GOT3 (cell line): ENCODE results near the gene AATK.

Source experiments
- DNase-seq: peaks from one replicate; lab custom pipeline; 2025; ENCODE audit warnings: mixed read lengths; lab: John Stamatoyannopoulos, UW

AATK gene

DNA sequence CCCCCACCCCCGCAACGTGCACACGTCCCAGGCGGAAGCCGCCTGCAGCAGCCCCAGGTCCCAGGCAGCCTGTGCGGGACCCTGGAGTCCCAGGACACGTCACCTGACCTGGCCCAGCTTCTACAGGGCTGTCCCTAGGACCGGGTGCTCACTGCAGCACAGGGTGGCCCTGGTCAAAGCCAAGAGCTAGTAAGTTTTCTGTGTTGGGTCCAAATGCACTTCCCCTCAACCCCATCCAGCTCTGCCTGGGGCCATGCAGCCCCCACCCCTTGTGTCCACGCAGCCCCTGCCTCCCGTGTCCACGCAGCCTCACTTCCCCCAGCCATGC lies 22.9 kb downstream of the AATK start:
- no peak for DNase-seq

DNA sequence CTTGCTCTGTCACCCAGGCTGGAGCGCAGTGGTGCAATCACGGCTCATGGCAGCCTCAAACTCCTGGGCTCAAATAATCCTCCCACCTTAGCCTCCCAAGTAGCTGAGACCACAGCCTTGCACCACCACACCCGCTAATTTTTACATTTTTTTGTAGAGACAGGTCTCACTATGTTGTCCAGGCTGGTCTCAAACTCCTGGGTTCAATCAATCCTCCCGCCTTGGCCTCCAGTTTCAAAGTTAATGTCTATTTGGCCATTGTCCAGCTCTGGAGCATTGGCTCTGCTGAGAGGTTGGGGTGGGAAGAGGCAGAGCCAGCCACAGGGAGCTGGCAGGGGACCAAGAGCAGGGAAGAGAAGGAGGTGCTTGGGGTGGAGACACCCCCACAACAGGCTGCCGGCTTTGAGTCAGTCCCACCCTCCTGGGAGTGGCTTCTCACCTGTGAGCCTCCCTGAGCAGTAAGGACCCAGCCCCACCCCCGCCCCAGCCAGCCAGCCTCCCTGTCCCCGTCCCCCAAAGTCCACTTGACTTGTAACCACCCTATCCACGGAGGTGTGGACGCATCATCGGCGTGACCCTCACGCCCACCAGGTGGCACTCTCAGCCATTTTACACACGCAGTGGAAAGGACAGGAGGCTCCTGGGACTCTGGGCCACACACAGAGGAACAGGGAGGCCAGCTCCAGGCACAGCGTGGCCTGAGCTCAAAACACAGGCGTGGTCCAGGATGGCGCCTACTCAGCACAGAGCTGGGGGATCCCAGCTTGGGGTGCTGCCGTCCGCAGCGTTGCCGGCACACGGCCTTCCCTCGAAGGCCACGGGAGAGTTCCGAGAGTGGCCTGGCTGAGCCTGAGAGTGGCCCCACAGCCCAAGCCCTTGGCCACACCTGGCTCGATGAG lies 23.5 kb downstream of the AATK start:
- no peak for DNase-seq

GRCh38 chr17:81140695-81141094 lies 25.3 kb downstream of the AATK start:
- DNase-seq: no peak

- no peak for DNase-seq
These were observed 26.0 kb downstream of the AATK start for GRCh38 chr17:81140018-81140417.

- no peak for DNase-seq
These were observed 26.6 kb downstream of the AATK start for GRCh38 chr17:81139428-81139827.

GRCh38 chr17:81138500-81138899 lies 27.5 kb downstream of the AATK start:
- DNase-seq: no peak

- DNase-seq: no peak
These were observed 27.9 kb downstream of the AATK start for GRCh38 chr17:81138083-81138482.

- no peak for DNase-seq
These were observed 28.8 kb downstream of the AATK start for GRCh38 chr17:81137248-81137647.

- DNase-seq: no peak
These were observed 29.7 kb downstream of the AATK start for GRCh38 chr17:81136366-81136765.

DNA sequence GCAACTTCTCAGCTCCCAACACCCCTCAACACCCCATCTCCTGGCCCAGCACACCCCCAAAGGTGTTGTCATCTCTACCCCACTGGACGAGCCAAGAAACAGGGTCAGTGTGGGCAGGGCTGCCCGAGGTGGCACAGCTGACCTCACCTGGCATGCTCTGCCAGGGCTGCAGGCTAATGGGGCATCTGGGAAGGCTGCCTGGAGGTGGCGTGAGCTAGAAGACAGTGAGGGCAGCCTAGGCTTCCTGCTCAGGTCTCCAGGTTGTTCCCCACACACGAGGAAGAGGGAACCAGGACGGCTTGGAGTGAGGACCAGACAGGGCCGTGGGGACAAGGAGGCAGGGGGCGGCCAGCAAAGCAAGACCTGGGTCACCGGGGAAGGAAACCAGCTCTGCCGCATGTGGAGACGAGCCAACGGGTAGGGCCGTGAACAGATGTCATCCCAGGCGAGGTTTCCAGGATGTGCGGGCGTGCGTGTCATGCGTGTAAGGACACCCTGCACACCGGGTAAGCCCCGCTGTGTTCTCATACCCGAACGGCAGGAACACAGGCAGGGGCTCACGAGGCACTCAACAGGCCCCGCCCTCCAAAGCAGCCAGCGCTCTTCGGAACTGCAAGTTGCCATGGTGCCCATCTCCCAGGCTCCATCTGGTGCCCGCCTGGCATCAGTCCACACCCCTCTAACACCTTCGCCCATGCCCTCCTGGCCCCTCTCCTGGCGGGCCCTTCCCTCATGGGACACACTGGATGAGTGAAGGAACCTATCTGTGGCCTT lies 30.3 kb downstream of the AATK start:
- DNase-seq: no peak

- DNase-seq: no peak
These were observed 31.8 kb downstream of the AATK start for GRCh38 chr17:81134064-81134781.

- no peak for DNase-seq
These were observed 33.0 kb downstream of the AATK start for GRCh38 chr17:81132770-81133723.

- no peak for DNase-seq
These were observed 33.9 kb downstream of the AATK start for GRCh38 chr17:81132197-81132540.

DNA sequence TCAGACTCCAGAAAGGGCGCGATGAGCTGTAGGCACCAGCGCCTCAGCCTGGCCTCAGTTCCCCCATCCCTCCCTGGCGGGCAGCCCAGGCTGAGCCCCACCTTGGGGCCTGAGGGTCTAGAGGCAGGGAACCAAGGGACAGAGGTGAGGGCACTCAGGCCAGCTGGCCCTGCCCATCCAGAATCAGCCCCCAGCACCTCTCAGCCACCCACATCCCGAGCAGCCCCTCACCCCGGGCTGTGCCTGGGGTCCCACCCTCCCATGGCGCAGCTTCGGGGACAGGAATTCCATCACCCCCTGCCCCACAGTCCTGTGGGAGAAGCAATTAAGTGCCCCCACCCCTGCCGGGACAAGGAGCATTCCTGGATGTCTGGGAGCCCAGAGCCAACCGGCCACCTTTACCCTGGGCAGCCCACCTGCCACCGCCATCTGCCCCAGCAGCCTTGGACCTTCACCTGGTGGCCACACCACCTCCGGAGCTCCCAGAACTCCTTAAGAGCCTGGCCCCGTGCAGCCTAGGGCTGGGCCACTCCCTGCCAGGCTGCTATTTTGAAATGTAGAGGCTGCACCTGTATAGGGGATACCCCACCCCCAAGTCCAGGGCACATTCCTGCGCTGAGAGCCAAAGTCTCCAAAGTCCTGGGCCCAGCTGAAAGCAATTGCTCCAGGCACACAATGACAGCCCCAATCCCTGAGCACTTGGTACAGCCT lies 34.4 kb downstream of the AATK start:
- no peak for DNase-seq

DNA sequence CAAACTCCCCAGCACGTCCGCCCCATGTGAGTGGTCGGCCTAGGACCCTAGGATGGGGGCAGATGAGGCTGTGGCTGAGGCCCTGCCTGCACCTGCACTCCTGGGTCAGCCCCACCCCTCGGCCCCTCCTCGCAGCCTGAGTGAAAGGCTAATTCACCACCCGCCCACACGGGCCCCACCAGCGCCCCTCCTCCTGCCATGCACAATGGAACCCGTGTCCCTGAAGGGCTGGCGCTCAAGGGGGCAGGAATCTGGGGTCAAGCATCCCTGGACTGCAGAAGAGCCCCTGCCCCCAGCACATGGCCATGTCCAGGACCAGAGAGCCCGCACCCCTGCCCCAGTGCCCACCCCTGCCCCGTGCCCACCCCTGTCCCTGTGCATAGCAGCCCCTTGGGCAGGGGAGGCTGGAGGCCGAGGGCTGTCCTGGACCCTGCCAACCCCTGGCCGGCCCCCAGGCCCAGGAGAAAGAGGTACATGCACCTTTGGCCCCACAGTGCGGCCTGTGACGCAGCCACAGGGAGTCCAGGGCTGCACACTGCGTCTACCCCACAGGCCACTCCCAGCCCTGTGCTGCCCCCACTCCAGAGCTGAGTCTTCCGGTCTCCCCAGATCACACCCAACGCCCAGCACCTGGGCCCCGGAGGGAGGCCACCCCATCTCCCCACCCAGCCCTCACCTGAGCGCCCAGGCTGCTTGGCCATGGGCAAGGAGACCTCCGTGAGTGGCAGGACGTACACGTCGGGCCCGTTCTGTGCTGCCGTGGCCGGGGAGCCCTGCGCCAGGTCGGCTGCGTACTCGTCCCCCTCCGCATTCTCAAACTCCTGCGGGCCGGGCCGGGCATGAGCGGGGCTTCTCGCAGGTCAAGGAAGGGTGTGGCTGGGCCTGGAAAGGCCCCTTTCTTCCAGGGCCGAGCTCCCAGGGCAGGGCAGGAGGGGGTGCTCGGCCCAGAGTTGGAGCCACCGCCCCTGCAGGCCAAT lies 35.3 kb downstream of the AATK start:
- DNase-seq: no peak

- DNase-seq: no peak
These were observed 36.2 kb downstream of the AATK start for GRCh38 chr17:81129711-81130367.

- no peak for DNase-seq
These were observed 36.7 kb downstream of the AATK start for GRCh38 chr17:81129289-81129688.

GRCh38 chr17:81128774-81129173 lies 37.2 kb downstream of the AATK start:
- DNase-seq: no peak

DNA sequence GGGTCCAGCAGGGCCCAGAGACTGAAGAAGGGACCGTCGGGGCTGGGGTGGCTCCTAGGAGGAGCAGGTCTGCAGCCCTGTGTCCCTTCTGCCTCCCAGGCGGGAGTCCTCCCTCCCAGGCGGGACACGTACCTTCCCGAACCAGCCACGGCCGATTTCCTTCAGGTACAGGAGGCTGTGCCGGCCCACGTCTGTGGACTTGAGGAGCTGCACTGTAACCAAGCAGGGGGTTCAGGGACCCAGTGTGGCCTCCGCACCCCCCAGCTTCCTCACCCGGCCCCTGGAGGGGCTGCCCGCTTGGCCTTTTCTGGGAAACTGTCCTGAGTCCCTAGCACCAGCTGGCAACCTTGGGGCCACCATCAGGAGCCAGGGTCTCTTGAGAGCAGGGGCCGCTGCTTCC lies 37.7 kb downstream of the AATK start:
- DNase-seq: no peak
